ENCODE results near the gene PRDM12. TPM values are rescaled to one million over a fixed set of nuclear protein-coding genes. Genes with fewer than 3 reads are reported as not detected.

The PRDM12 gene
- total RNA-seq, 4 donors from 2014 or later = 0.21 TPM; not detected in 3

DNA sequence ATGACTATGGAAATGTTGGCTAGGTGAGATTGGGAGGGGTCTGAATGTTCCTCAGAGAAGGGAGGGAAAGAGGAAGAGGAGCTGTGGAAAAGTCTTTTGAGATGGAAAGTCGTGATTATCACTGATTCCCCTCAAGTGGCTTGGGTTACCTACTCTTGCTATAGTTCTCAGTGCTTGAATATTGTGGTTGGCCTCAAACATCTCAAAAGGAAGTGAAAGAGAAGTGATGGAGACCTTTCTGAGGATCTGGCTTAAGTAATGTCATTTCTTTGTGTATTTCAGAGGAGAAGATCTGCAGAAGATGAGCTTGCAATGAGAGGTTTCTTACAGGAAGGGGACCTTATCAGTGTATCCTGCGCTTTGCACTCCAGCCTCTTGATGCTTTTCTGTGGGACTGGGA is 34.7 kb downstream of the PRDM12 start:
- no peak for DNase-seq (ENCODE audit: low spot score in 2 of 2)
- TF ChIP-seq, protein P1, sequence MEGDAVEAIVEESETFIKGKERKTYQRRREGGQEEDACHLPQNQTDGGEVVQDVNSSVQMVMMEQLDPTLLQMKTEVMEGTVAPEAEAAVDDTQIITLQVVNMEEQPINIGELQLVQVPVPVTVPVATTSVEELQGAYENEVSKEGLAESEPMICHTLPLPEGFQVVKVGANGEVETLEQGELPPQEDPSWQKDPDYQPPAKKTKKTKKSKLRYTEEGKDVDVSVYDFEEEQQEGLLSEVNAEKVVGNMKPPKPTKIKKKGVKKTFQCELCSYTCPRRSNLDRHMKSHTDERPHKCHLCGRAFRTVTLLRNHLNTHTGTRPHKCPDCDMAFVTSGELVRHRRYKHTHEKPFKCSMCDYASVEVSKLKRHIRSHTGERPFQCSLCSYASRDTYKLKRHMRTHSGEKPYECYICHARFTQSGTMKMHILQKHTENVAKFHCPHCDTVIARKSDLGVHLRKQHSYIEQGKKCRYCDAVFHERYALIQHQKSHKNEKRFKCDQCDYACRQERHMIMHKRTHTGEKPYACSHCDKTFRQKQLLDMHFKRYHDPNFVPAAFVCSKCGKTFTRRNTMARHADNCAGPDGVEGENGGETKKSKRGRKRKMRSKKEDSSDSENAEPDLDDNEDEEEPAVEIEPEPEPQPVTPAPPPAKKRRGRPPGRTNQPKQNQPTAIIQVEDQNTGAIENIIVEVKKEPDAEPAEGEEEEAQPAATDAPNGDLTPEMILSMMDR (IDR thresholded peaks at IDR 0.05) = no peak
- no peak for TF ChIP-seq POLR2A (IDR thresholded peaks at IDR 0.05)
- intact Hi-C loops (cut with DNase I; ENCODE audit: low total_unique reads) = no loop called here
- 89 to 92% methylated on average over 2 of the region's 2 CpGs for WGBS, 2 donors
- H3K4me3 ChIP-seq (ENCODE audit: low read depth, poor library complexity, severe bottlenecking) = no peak overlapping the region

DNA sequence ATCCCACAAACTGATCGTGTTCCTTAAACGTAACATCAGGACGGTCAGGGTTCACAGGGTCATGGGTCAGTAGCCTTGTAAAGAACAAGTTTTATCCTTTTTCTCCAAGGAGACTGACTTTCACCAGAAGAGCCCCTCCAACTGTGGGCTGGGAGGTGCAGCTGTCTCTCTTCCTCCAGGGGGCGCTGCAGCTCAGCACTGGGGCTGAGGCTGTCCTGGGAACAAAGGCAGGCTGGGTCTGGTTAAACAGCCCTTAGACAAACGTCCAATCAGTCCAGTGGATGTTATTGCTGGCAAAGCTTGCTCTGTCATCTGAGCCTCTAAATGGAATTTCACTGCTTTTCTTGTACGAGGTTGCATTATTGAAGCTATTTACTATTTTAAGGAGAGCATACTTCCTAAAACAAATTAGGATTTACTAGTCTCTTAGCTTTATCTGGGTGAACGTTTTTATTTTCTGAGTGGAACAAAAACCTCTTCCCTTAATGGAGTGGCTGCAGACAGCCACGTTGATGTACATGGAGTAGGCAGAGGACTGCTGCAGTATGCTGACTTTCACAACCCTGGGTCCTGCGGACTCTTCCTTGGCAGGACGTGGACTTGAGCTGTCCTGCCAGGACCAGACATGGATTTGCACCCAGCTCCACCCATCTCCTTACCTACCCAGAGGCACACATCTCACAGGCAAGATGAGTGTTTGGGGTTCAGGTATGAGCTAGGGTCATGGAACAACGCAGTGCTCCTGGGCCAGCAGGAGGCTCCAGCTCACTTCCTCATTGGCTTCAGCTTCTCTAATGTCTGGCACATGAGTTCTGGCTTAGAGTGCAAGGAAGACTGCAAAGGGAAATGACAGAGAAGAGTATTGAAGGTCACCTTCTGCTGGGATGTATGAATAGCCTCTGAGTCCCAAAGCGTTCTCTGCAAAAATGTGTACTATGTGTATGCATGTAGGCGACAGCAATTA is 36.9 kb downstream of the PRDM12 start:
- intact Hi-C loops (cut with DNase I; ENCODE audit: low total_unique reads) = loop anchor here (5.0 to 10.0 kb wide), 2 partner anchors 241 to 343 kb away; no protein-coding TSS in a partner anchor
- 58 to 63% methylated on average over 13 of the region's 13 CpGs for WGBS, 2 donors
- TF ChIP-seq, protein P1 (IDR thresholded peaks at IDR 0.05) = peak in 1 of 3 donors; percentile 87
- TF ChIP-seq POLR2A (IDR thresholded peaks at IDR 0.05) = no peak
- peak in 1 of 2 donors; percentile 94 for DNase-seq (ENCODE audit: low spot score in 2 of 2)
- H3K4me3 ChIP-seq (ENCODE audit: low read depth, poor library complexity, severe bottlenecking) = no peak overlapping the region

DNA sequence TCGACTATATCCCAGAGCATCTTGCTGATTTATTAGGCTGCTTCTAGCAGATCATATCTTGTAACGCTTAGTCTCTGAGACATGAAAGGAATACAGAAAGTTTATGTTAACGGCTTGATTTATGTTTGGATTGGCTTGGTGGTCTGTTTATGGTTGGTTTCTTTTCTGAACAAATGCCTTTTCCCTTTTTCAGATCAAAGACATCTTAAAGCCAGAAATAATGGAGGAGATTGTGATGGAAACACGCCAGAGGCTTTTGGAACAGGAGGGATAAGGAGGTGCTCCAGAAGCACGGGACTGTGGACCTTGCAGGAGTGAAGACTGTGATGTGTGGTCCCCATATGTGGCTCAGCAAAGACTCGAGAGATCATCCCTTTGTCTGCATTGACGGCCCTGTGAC is 39.1 kb downstream of the PRDM12 start:
- TF ChIP-seq, protein P1 (IDR thresholded peaks at IDR 0.05) = no peak
- TF ChIP-seq POLR2A (IDR thresholded peaks at IDR 0.05) = no peak
- WGBS, 2 donors = 64 to 75% methylated on average over 7 of the region's 7 CpGs
- no peak overlapping the region for H3K4me3 ChIP-seq (ENCODE audit: low read depth, poor library complexity, severe bottlenecking)
- no peak for DNase-seq (ENCODE audit: low spot score in 2 of 2)
- intact Hi-C loops (cut with DNase I; ENCODE audit: low total_unique reads) = loop anchor here (5.0 to 10.0 kb wide), 2 partner anchors 239 to 341 kb away; no protein-coding TSS in a partner anchor

DNA sequence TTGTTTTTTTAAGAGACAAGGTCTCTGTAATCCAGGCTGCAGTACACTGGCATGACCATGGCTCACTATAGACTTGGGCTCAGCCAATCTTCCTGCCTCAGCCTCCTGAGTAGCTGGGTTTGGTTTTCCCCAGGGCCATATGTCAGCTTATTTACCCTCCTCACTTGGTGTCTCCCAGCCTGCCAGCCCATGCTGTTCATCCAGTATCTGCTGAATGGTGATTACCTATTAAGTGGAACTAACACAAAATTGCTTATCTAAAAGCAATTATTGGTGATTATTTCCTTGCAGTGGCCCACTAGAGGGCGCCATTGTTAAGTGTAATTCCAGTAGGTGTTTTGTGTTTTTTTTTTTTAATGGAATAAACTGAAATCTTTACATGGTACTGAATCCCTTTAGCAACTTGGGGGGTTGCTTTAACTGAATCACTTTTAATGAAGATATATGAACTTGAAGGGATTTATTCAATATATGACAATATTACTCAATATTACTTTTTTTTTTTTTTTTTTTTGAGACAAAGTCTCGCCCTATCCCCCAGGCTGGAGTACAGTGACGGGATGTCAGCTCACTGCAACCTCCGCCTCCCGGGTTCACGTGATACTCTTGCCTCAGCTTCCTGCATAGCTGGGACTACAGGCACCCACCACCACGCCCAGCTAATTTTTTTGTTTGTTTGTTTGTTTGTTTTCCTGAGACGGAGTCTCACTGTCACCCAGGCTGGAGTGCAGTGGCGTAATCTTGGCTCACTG is 43.0 kb downstream of the PRDM12 start:
- intact Hi-C loops (cut with DNase I; ENCODE audit: low total_unique reads) = loop anchor here (5.0 to 10.0 kb wide), 2 partner anchors 155 to 337 kb away; no protein-coding TSS in a partner anchor
- 51 to 56% methylated on average over 9 of the region's 9 CpGs for WGBS, 2 donors
- TF ChIP-seq POLR2A (IDR thresholded peaks at IDR 0.05) = no peak
- TF ChIP-seq, protein P1 (IDR thresholded peaks at IDR 0.05) = no peak
- DNase-seq (ENCODE audit: low spot score in 2 of 2) = peak in 1 of 2 donors; percentile 89
- no peak overlapping the region for H3K4me3 ChIP-seq (ENCODE audit: low read depth, poor library complexity, severe bottlenecking)

DNA sequence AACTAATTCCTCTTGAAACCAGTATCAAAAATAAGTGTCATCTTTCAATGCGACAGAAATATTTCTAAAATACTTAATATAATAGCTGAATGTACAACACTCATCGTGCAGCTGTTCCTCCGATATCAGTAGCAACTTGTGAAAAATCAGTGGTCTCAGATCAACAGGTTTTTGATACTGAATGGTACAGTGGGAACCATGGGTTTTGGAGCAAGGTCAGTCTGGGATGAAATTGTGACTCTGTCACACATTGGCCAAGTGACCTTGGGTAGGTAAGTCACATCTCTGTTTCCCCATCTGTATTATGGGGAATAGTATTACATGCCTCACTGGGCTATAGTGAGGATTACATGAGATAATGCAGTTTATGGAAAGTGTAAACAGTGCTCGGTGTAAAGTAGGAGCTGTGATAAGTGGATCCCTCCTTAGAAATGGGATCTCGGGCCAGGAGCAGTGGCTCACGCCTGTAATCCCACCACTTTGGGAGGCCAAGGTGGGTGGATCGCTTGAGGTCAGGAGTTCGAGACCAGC is 46.5 kb downstream of the PRDM12 start:
- intact Hi-C loops (cut with DNase I; ENCODE audit: low total_unique reads) = no loop called here
- H3K4me3 ChIP-seq (ENCODE audit: low read depth, poor library complexity, severe bottlenecking) = no peak overlapping the region
- WGBS, 2 donors = 88 to 90% methylated on average over 8 of the region's 8 CpGs
- TF ChIP-seq POLR2A (IDR thresholded peaks at IDR 0.05) = no peak
- TF ChIP-seq, protein P1 (IDR thresholded peaks at IDR 0.05) = no peak
- no peak for DNase-seq (ENCODE audit: low spot score in 2 of 2)
